Suprapubic skin (tissue), 3 donors: ENCODE measurements around the gene FAM83G.

Experiments
- EP300 ChIP-seq: sonication (generic); formaldehyde crosslinking; IDR thresholded peaks from one replicate; pipeline ENCODE4 v1.6.1; 2017; ENCODE audit warnings: antibody characterized with exemption
- TF ChIP-seq, protein P1 (sequence below), 2 donors: fragments of 200-600 bp in 1 of 2; fragments of 450-650 bp in 1 of 2; sonication (generic) in 1 of 2; IDR thresholded peaks; one replicate each; pipeline ENCODE4 v1.5.1; 2016 to 2019; ENCODE audit warnings: antibody characterized with exemption in 2 of 2, mild to moderate bottlenecking in 1 of 2, moderate library complexity in 1 of 2

- TF ChIP-seq, protein P1, sequence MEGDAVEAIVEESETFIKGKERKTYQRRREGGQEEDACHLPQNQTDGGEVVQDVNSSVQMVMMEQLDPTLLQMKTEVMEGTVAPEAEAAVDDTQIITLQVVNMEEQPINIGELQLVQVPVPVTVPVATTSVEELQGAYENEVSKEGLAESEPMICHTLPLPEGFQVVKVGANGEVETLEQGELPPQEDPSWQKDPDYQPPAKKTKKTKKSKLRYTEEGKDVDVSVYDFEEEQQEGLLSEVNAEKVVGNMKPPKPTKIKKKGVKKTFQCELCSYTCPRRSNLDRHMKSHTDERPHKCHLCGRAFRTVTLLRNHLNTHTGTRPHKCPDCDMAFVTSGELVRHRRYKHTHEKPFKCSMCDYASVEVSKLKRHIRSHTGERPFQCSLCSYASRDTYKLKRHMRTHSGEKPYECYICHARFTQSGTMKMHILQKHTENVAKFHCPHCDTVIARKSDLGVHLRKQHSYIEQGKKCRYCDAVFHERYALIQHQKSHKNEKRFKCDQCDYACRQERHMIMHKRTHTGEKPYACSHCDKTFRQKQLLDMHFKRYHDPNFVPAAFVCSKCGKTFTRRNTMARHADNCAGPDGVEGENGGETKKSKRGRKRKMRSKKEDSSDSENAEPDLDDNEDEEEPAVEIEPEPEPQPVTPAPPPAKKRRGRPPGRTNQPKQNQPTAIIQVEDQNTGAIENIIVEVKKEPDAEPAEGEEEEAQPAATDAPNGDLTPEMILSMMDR (IDR thresholded peaks at IDR 0.05) = no peak
- TF ChIP-seq EP300 = no peak
Measured at GRCh38 chr17:19016881-19017280, 12.3 kb upstream of the FAM83G start.
